Skeletal muscle tissue (tissue), 4 donors: ENCODE measurements around the gene SLIT3. TPM values are rescaled to one million over a fixed set of nuclear protein-coding genes. Genes with fewer than 3 reads are reported as not detected.

ENCODE experiments used
- H3K27ac ChIP-seq: one replicate; pipeline ENCODE4 v1.7.0; 2013; ENCODE audit warnings: mild to moderate bottlenecking, low read depth, low read length, inconsistent platforms
- H3K27me3 ChIP-seq, 3 donors: one replicate each; pipeline ENCODE4 v1.7.0; 2013; ENCODE audit warnings: low read length in 3 of 3; ENCODE audit not compliant: control insufficient read depth in 3 of 3, insufficient read depth in 3 of 3
- H3K36me3 ChIP-seq, 3 donors: one replicate each; pipeline ENCODE4 v1.7.0; 2013; ENCODE audit warnings: low read length in 3 of 3; ENCODE audit not compliant: control insufficient read depth in 3 of 3, insufficient read depth in 3 of 3
- H3K4me1 ChIP-seq, 3 donors: one replicate each; pipeline ENCODE4 v1.7.0; 2013; ENCODE audit warnings: low read length in 3 of 3, mild to moderate bottlenecking in 3 of 3; ENCODE audit not compliant: control insufficient read depth in 3 of 3, insufficient read depth in 3 of 3
- H3K4me3 ChIP-seq, 3 donors: one replicate each; pipeline ENCODE4 v1.7.0; 2013; ENCODE audit warnings: low read length in 3 of 3
- H3K9ac ChIP-seq, 3 donors: one replicate each; pipeline ENCODE4 v1.7.0; 2013; ENCODE audit warnings: low read length in 3 of 3, mild to moderate bottlenecking in 3 of 3, moderate library complexity in 2 of 3, low read depth in 1 of 3
- H3K9me3 ChIP-seq, 3 donors: one replicate each; pipeline ENCODE4 v1.7.0; 2013; ENCODE audit warnings: low read length in 3 of 3; ENCODE audit not compliant: control insufficient read depth in 3 of 3
- total RNA-seq: library from RNA; depleted of rRNA; stranded (reverse); fragments of >200 nt; gene quantifications from one replicate; pipeline ENCODE4 v1.2.3, GENCODE V29; 2014
- donor health status: Osteomylitis.

Gene SLIT3
- total RNA-seq, 1 donor from 2014 or later: 7.8 TPM

GRCh38 chr5:168984135-168984675, 316.7 kb downstream of the SLIT3 start:
- peaks cover 0 to 6% (median 6%) of the 10 kb centered on the region in 3 donors for H3K4me1 ChIP-seq
- H3K4me3 ChIP-seq: no peak overlapping the region
- H3K27me3 ChIP-seq: peaks cover 0 to 5% (median 0%) of the 10 kb centered on the region in 3 donors
- H3K36me3 ChIP-seq: no peaks in the 10 kb centered on the region
- H3K9ac ChIP-seq: no peak overlapping the region
- no peaks in the 10 kb centered on the region for H3K9me3 ChIP-seq
- H3K27ac ChIP-seq: no peak overlapping the region

- Histone ChIP-seq H3K36me3 (no peaks in the 10 kb centered on the region), H3K4me1 (no peaks in the 10 kb centered on the region), H3K4me3 (no peak overlapping the region), H3K27ac (no peak overlapping the region), H3K27me3 (peaks cover 0 to 6% (median 0%) of the 10 kb centered on the region in 3 donors), H3K9me3 (no peaks in the 10 kb centered on the region), H3K9ac (no peak overlapping the region)
Measured at GRCh38 chr5:168979135-168979534, 321.8 kb downstream of the SLIT3 start.

GRCh38 chr5:168978500-168978899, 322.4 kb downstream of the SLIT3 start:
- Histone ChIP-seq H3K27me3 (peaks cover 0 to 6% (median 0%) of the 10 kb centered on the region in 3 donors), H3K9me3 (no peaks in the 10 kb centered on the region), H3K4me3 (no peak overlapping the region), H3K4me1 (no peaks in the 10 kb centered on the region), H3K36me3 (no peaks in the 10 kb centered on the region), H3K27ac (no peak overlapping the region), H3K9ac (no peak overlapping the region)

- peaks cover 0 to 6% (median 0%) of the 10 kb centered on the region in 3 donors for H3K27me3 ChIP-seq
- no peak overlapping the region for H3K27ac ChIP-seq
- H3K4me1 ChIP-seq: no peaks in the 10 kb centered on the region
- no peaks in the 10 kb centered on the region for H3K36me3 ChIP-seq
- H3K9ac ChIP-seq: no peak overlapping the region
- no peak overlapping the region for H3K4me3 ChIP-seq
- no peaks in the 10 kb centered on the region for H3K9me3 ChIP-seq
Measured at GRCh38 chr5:168978015-168978414, 322.9 kb downstream of the SLIT3 start.

DNA sequence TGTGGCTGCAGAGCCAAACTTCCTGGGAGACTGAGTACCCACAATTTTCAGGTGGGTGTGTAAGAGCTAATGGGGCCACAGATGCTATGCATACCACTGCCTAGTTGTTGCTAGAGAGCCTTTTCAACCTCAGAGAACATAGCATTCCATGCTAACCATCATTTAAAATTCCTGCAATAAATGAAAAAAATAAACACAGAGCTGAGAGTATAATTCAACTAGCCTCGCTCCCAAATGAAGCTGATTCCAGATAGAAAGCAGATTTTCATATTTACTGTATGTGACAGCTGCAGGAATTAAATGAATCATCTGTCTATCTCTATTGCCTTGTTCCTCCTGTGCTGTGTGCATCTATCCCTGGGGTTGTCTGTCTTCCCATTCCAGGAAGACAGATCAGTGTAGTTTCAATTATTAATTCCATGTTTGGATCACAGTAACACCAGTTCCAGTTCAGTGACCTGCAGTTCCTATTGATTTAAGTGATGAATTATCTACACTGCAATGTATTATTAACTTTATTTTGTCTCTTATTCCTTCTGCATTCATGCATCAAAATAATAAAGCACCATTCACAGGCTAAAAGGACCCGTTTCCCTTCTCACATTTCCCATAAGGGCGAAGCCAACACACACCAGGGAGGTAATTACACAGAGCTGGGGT, 324.5 kb downstream of the SLIT3 start:
- Histone ChIP-seq H3K27me3 (peaks cover 0 to 6% (median 0%) of the 10 kb centered on the region in 3 donors), H3K27ac (no peak overlapping the region), H3K9ac (no peak overlapping the region), H3K36me3 (no peaks in the 10 kb centered on the region), H3K9me3 (no peaks in the 10 kb centered on the region), H3K4me3 (no peak overlapping the region), H3K4me1 (no peaks in the 10 kb centered on the region)

DNA sequence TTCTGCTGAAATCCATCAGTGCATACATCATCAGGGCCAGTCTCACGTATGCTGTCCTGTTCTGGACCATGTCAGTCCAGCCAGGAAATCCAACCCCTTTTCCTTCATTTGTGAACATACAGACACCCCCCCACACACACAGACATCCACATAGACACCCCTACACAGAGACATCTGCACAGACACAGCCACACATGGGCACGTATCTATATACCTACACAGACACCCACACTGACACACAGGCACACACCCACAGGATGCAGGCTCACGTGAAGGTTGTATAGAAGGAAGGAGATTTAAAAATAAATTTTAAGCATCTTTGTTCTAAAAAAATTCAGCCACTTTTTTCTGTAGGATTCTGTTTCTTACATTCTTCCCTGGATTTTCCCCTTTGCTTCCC, 325.6 kb downstream of the SLIT3 start:
- Histone ChIP-seq H3K36me3 (no peaks in the 10 kb centered on the region), H3K27me3 (peaks cover 0 to 8% (median 4%) of the 10 kb centered on the region in 3 donors), H3K4me3 (no peak overlapping the region), H3K27ac (no peak overlapping the region), H3K9me3 (no peaks in the 10 kb centered on the region), H3K4me1 (no peaks in the 10 kb centered on the region), H3K9ac (no peak overlapping the region)

- peaks cover 0 to 8% (median 8%) of the 10 kb centered on the region in 3 donors for H3K27me3 ChIP-seq
- no peaks in the 10 kb centered on the region for H3K4me1 ChIP-seq
- H3K9me3 ChIP-seq: no peaks in the 10 kb centered on the region
- no peaks in the 10 kb centered on the region for H3K36me3 ChIP-seq
- no peak overlapping the region for H3K27ac ChIP-seq
- no peak overlapping the region for H3K9ac ChIP-seq
- H3K4me3 ChIP-seq: no peak overlapping the region
Measured at GRCh38 chr5:168974082-168974481, 326.9 kb downstream of the SLIT3 start.

DNA sequence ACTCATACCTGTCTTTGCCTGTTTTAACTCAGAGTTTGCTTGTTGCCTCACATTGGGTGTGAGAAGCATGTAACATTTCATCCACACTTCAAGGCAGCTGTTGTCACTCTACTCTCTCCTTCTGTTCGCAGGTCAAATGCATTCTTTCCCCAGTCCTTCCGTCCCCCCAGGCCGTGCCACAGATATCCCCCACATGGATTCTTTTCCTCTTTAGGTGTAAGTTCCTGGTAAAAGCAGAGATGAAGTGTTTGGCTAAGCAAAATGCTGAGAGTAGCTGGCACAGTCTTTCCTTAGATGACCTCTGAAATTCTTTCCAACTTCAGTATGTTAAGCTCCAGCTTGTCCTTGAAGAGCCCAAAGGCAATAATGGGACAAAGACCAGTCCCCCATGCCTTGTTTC, 328.2 kb downstream of the SLIT3 start:
- Histone ChIP-seq H3K9me3 (no peaks in the 10 kb centered on the region), H3K4me1 (no peaks in the 10 kb centered on the region), H3K36me3 (no peaks in the 10 kb centered on the region), H3K27ac (no peak overlapping the region), H3K27me3 (peaks cover 0 to 15% (median 8%) of the 10 kb centered on the region in 3 donors), H3K4me3 (no peak overlapping the region), H3K9ac (no peak overlapping the region)

DNA sequence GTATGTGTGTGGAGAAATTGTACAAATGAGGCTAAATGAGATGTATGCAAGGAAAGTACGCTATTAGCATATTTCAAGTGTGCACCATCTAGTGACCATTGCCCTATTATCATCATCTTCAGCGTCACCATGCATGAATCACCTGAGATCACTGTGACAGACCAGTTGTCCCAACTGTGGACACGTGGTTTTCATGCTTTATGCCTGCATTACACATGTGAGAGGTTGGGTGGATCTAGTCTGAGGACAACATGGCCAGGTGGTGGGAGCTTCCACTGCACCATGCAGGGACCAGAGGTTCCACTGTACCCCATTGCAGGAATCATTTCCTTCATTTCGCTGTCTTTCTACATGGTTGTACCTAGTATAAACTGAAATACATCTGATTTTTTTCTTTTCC, 329.8 kb downstream of the SLIT3 start:
- Histone ChIP-seq H3K4me1 (no peaks in the 10 kb centered on the region), H3K27ac (no peak overlapping the region), H3K36me3 (no peaks in the 10 kb centered on the region), H3K4me3 (no peak overlapping the region), H3K27me3 (peaks cover 0 to 15% (median 8%) of the 10 kb centered on the region in 3 donors), H3K9me3 (no peaks in the 10 kb centered on the region), H3K9ac (no peak overlapping the region)

DNA sequence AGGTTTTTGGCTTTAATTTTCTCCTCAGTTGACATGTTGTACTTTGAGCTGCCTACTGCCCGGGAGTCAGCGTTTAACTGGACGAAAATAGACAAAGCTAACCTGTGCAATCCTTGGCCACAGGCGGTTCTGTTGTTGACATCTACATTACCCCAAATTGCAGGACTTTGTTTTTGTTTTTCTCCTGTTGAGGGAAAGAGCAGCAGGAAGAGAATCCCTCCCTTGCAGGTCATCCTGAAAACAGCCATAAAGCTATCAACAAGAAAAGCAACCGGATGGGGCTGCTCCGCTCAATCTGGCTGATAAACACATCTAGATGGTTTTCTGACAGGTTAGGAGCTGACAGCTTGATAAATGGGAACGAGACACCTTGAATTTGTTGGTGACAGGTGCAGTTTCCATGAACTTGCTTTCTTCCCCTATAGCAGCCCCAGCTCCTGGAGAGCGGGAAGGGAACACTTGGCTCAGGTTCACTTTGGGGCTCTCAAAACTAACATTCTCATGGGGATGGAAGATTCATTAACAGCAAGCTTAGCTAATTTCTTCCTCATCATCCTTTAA, 331.5 kb downstream of the SLIT3 start:
- H3K36me3 ChIP-seq: no peaks in the 10 kb centered on the region
- no peaks in the 10 kb centered on the region for H3K9me3 ChIP-seq
- no peaks in the 10 kb centered on the region for H3K4me1 ChIP-seq
- no peak overlapping the region for H3K9ac ChIP-seq
- peaks cover 0 to 15% (median 2%) of the 10 kb centered on the region in 3 donors for H3K27me3 ChIP-seq
- H3K4me3 ChIP-seq: no peak overlapping the region
- no peak overlapping the region for H3K27ac ChIP-seq
